SK-N-SH treated with all-trans-retinoic acid at 6 μM for 48 hours (cell line): ENCODE data around the gene BCKDHA.

Experiments used
- ATAC-seq: fragments of 200-7000 bp; cut with Tn5 transposase; 3 replicates; pipeline ENCODE4 v1.9.1; 2020; ENCODE audit warnings: mild to moderate bottlenecking, moderate library complexity
- ARNTL ChIP-seq: fragments of 450-650 bp; formaldehyde crosslinking; IDR thresholded peaks from 2 replicates; pipeline ENCODE4 v1.5.0; 2020; ENCODE audit warnings: low read depth, mild to moderate bottlenecking, moderate library complexity, borderline replicate concordance
- BACH2 ChIP-seq: fragments of 250-450 bp; sonication (Bioruptor Pico); IDR thresholded peaks from 2 replicates; pipeline ENCODE4 v1.9.0; 2021; ENCODE audit warnings: mild to moderate bottlenecking, borderline replicate concordance
- CSDC2 ChIP-seq: fragments of 250-450 bp; sonication (Bioruptor Pico); IDR thresholded peaks from 2 replicates; pipeline ENCODE4 v1.5.0; 2020; ENCODE audit warnings: mild to moderate bottlenecking, moderate library complexity
- CSRNP3 ChIP-seq: fragments of 250-450 bp; sonication (Bioruptor Pico); IDR thresholded peaks from 2 replicates; pipeline ENCODE4 v1.5.1; 2021; ENCODE audit warnings: mild to moderate bottlenecking, moderate library complexity
- ESRRG ChIP-seq: fragments of 250-450 bp; sonication (Bioruptor Pico); IDR thresholded peaks from 2 replicates; pipeline ENCODE4 v1.6.1; 2021; ENCODE audit warnings: mild to moderate bottlenecking
- GLIS3 ChIP-seq: fragments of 250-450 bp; sonication (Bioruptor Pico); IDR thresholded peaks from 2 replicates; pipeline ENCODE4 v1.5.0; 2020; ENCODE audit warnings: mild to moderate bottlenecking, moderate library complexity
- ISL1 ChIP-seq: fragments of 250-450 bp; sonication (Bioruptor Pico); IDR thresholded peaks from 2 replicates; pipeline ENCODE4 v2.1.2; 2022; ENCODE audit warnings: mild to moderate bottlenecking, moderate library complexity
- OSR1 ChIP-seq: fragments of 250-450 bp; sonication (Bioruptor Pico); IDR thresholded peaks from 2 replicates; pipeline ENCODE4 v1.8.0; 2022; ENCODE audit warnings: moderate library complexity, mild to moderate bottlenecking, inconsistent platforms
- PPARA ChIP-seq: fragments of 250-450 bp; sonication (Bioruptor Pico); IDR thresholded peaks from 2 replicates; pipeline ENCODE4 v1.5.0; 2020; ENCODE audit warnings: mild to moderate bottlenecking, borderline replicate concordance
- RARB ChIP-seq: fragments of 250-450 bp; sonication (Bioruptor Pico); IDR thresholded peaks from 2 replicates; pipeline ENCODE4 v1.8.0; 2021; ENCODE audit warnings: mild to moderate bottlenecking, moderate library complexity
- SNAI2 ChIP-seq: fragments of 250-450 bp; sonication (Bioruptor Pico); IDR thresholded peaks from 2 replicates; pipeline ENCODE4 v1.5.0; 2020; ENCODE audit warnings: mild to moderate bottlenecking, moderate library complexity
- TCF4 ChIP-seq: fragments of 250-450 bp; sonication (Bioruptor Pico); IDR thresholded peaks from 2 replicates; pipeline ENCODE4 v1.8.0; 2021; ENCODE audit warnings: mild to moderate bottlenecking, moderate library complexity, borderline replicate concordance
- TOX ChIP-seq: fragments of 250-450 bp; sonication (Bioruptor Pico); IDR thresholded peaks from 2 replicates; pipeline ENCODE4 v1.8.0; 2021; ENCODE audit warnings: mild to moderate bottlenecking, moderate library complexity, borderline replicate concordance
- TSHZ2 ChIP-seq: fragments of 250-450 bp; sonication (Bioruptor Pico); IDR thresholded peaks from 2 replicates; pipeline ENCODE4 v1.5.0; 2020; ENCODE audit warnings: mild to moderate bottlenecking, moderate library complexity
- ZC3H10 ChIP-seq: fragments of 250-450 bp; sonication (Bioruptor Pico); IDR thresholded peaks from 2 replicates; pipeline ENCODE4 v1.5.1; 2021; ENCODE audit warnings: mild to moderate bottlenecking, moderate library complexity
- ZFP3 ChIP-seq: fragments of 250-450 bp; sonication (Bioruptor Pico); IDR thresholded peaks from 2 replicates; pipeline ENCODE4 v1.5.0; 2020; ENCODE audit warnings: mild to moderate bottlenecking, moderate library complexity
- ZFP30 ChIP-seq: fragments of 450-650 bp; formaldehyde crosslinking; IDR thresholded peaks from 2 replicates; pipeline ENCODE4 v1.5.0; 2022; ENCODE audit warnings: mild to moderate bottlenecking, moderate library complexity
- ZNF565 ChIP-seq: fragments of 450-650 bp; formaldehyde crosslinking; conservative IDR thresholded peaks from 2 replicates; pipeline ENCODE4 v1.5.0; 2020; ENCODE audit warnings: low read depth, mild to moderate bottlenecking, moderate library complexity
- ZNF70 ChIP-seq: fragments of 450-650 bp; formaldehyde crosslinking; IDR thresholded peaks from 2 replicates; pipeline ENCODE4 v1.5.0; 2020; ENCODE audit warnings: mild to moderate bottlenecking, moderate library complexity
- ZNF8 ChIP-seq: fragments of 450-650 bp; formaldehyde crosslinking; IDR thresholded peaks from 2 replicates; pipeline ENCODE4 v1.5.0; 2020; ENCODE audit warnings: mild to moderate bottlenecking, moderate library complexity
- TF ChIP-seq, protein P1 (sequence below): fragments of 250-450 bp; sonication (Bioruptor Pico); IDR thresholded peaks from 2 replicates; pipeline ENCODE4 v1.8.0; 2020; ENCODE audit warnings: mild to moderate bottlenecking, moderate library complexity, borderline replicate concordance

The BCKDHA gene

DNA sequence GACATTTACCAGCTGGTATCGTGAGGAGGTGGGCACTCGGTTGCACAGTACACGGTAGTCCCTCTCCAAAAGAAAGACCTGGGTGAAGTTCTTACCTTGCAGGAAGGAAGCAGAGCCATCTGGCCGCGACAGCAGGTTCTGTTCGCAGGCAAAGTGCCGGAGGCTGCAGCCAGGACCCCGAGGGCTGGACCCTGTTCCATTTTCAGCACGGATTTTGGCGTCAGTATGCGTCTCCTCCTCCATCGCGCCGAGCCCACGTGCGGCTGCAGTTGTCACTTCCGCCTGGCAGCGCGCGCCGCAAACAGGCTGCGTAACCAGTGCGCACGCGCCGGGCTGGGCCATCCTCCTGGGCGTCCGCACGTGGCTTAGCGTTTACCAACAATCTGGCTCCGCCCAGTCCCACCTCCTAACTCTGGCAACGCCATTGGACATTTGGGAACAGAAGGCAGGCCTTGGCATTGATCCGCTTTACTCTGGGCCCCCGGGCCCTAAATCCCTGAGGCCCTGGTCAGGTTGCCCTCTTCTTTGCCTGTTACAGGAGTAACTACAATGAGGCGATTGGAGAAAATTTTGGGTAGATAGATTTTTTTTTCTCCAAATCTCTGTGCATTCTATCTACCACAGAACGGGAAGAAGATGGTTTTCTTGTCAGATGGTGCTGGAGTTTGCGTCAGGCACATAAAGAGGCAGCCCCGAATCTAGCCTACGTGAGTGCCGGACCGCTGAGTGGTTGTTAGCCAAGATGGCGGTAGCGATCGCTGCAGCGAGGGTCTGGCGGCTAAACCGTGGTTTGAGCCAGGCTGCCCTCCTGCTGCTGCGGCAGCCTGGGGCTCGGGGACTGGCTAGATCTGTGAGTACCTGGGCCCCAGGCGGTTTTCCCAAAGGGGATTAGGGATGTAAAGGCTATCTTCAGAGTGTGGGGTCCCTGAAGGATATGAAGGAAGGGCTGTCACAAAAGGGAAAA lies at the start of gene BCKDHA, which contains the start of gene EXOSC5:
BCKDHA (plus strand) TSS at position 733 of the 964 bp plus-strand sequence; CDS start at position 743, 10 bp downstream.
EXOSC5 (minus strand) TSS at position 274 of the 964 bp plus-strand sequence; CDS start at position 243, 31 bp downstream.
- peak; percentile 94 for ATAC-seq
- TF ChIP-seq ESRRG (CRISPR knock-in tag) (no peak), ZFP30 (CRISPR knock-in tag) (no peak), ARNTL (CRISPR knock-in tag) (no peak), ZNF8 (CRISPR knock-in tag) (no peak), ZNF565 (CRISPR knock-in tag) (no peak), OSR1 (no peak), ZNF70 (CRISPR knock-in tag) (no peak), BACH2 (CRISPR knock-in tag) (no peak), CSDC2 (CRISPR knock-in tag) (no peak), RARB (CRISPR knock-in tag) (no peak), TCF4 (no peak), SNAI2 (CRISPR knock-in tag) (no peak), TOX (CRISPR knock-in tag) (no peak), PPARA (CRISPR knock-in tag) (no peak), TSHZ2 (CRISPR knock-in tag) (no peak), GLIS3 (CRISPR knock-in tag) (no peak), CSRNP3 (CRISPR knock-in tag) (no peak)

- ATAC-seq = no peak
- TF ChIP-seq CSRNP3 (CRISPR knock-in tag) = no peak
Measured at GRCh38 chr19:41350735-41351338, 46.8 kb upstream of the BCKDHA start.

- peak; percentile 53 for ATAC-seq
- TF ChIP-seq ESRRG (CRISPR knock-in tag) (no peak), ZFP30 (CRISPR knock-in tag) (no peak)
Measured at GRCh38 chr19:41351339-41352245, 46.0 kb upstream of the BCKDHA start.

GRCh38 chr19:41352279-41352608 lies 45.4 kb upstream of the BCKDHA start:
- no peak for TF ChIP-seq ISL1 (CRISPR knock-in tag)
- TF ChIP-seq TCF4 = no peak
- TF ChIP-seq ARNTL (CRISPR knock-in tag) = no peak
- TF ChIP-seq ZNF565 (CRISPR knock-in tag) = no peak
- TF ChIP-seq, protein P1, sequence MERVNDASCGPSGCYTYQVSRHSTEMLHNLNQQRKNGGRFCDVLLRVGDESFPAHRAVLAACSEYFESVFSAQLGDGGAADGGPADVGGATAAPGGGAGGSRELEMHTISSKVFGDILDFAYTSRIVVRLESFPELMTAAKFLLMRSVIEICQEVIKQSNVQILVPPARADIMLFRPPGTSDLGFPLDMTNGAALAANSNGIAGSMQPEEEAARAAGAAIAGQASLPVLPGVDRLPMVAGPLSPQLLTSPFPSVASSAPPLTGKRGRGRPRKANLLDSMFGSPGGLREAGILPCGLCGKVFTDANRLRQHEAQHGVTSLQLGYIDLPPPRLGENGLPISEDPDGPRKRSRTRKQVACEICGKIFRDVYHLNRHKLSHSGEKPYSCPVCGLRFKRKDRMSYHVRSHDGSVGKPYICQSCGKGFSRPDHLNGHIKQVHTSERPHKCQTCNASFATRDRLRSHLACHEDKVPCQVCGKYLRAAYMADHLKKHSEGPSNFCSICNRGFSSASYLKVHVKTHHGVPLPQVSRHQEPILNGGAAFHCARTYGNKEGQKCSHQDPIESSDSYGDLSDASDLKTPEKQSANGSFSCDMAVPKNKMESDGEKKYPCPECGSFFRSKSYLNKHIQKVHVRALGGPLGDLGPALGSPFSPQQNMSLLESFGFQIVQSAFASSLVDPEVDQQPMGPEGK (CRISPR knock-in tag) = no peak
- no peak for TF ChIP-seq OSR1
- no peak for TF ChIP-seq SNAI2 (CRISPR knock-in tag)
- TF ChIP-seq ZNF8 (CRISPR knock-in tag) = no peak
- TF ChIP-seq ZC3H10 (CRISPR knock-in tag) = no peak
- no peak for TF ChIP-seq ZFP30 (CRISPR knock-in tag)
- no peak for TF ChIP-seq ZFP3 (CRISPR knock-in tag)
- no peak; the same call in 2 of the 3 replicates for ATAC-seq
